ENCODE data around the gene TMEM147. TPM values are rescaled to one million over a fixed set of nuclear protein-coding genes. Genes with fewer than 3 reads are reported as not detected.
A peak's percentile ranks its signal among the peaks of the same experiment; 100 is the strongest.

TMEM147 gene, protein sequence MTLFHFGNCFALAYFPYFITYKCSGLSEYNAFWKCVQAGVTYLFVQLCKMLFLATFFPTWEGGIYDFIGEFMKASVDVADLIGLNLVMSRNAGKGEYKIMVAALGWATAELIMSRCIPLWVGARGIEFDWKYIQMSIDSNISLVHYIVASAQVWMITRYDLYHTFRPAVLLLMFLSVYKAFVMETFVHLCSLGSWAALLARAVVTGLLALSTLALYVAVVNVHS
- polyA plus RNA-seq (ENCODE audit: insufficient read length): 81.5 TPM
- long read RNA-seq, donor 1, transcript TMEM147-202 (6 exons, 935 nt): minor isoform, 6 of 178 reads
- long read RNA-seq, donor 1, transcript TMEM147-201 (7 exons, 899 nt): major isoform, 87 of 178 reads
- long read RNA-seq, donor 1, transcript TMEM147-207 (2 exons, 1,783 nt): minor isoform, 9 of 178 reads
- long read RNA-seq, donor 1, partial matches to known transcripts: 71 of 178 reads
- long read RNA-seq, donor 1, other reads (novel, unspliced or antisense): 0 of 178 reads
- long read RNA-seq, donor 2, transcript TMEM147-202 (6 exons, 935 nt): minor isoform, 8 of 124 reads
- long read RNA-seq, donor 2, transcript TMEM147-201 (7 exons, 899 nt): major isoform, 68 of 124 reads
- long read RNA-seq, donor 2, partial matches to known transcripts: 44 of 124 reads
- long read RNA-seq, donor 2, other reads (novel, unspliced or antisense): 0 of 124 reads
- long read RNA-seq, donor 3, transcript TMEM147-207 (2 exons, 1,783 nt): minor isoform, 5 of 107 reads
- long read RNA-seq, donor 3, transcript TMEM147-201 (7 exons, 899 nt): major isoform, 45 of 107 reads
- long read RNA-seq, donor 3, partial matches to known transcripts: 49 of 107 reads
- long read RNA-seq, donor 3, other reads (novel, unspliced or antisense): 0 of 107 reads
- long read RNA-seq, donor 4, transcript TMEM147-201 (7 exons, 899 nt): major isoform, 7 of 14 reads
- long read RNA-seq, donor 4, partial matches to known transcripts: 6 of 14 reads
- long read RNA-seq, donor 4, other reads (novel, unspliced or antisense): 0 of 14 reads
- long read RNA-seq, donor 5, transcript TMEM147-207 (2 exons, 1,783 nt): minor isoform, 12 of 261 reads
- long read RNA-seq, donor 5, transcript TMEM147-201 (7 exons, 899 nt): major isoform, 137 of 261 reads
- long read RNA-seq, donor 5, transcript TMEM147-208 (2 exons, 562 nt): minor isoform, 5 of 261 reads
- long read RNA-seq, donor 5, partial matches to known transcripts: 93 of 261 reads
- long read RNA-seq, donor 5, other reads (novel, unspliced or antisense): 7 of 261 reads
- long read RNA-seq, donor 6, transcript TMEM147-201 (7 exons, 899 nt): major isoform, 76 of 163 reads
- long read RNA-seq, donor 6, transcript TMEM147-202 (6 exons, 935 nt): minor isoform, 8 of 163 reads
- long read RNA-seq, donor 6, transcript TMEM147-207 (2 exons, 1,783 nt): minor isoform, 12 of 163 reads
- long read RNA-seq, donor 6, partial matches to known transcripts: 63 of 163 reads
- long read RNA-seq, donor 6, other reads (novel, unspliced or antisense): 0 of 163 reads
- long read RNA-seq, donor 7, transcript TMEM147-202 (6 exons, 935 nt): minor isoform, 9 of 174 reads
- long read RNA-seq, donor 7, transcript TMEM147-201 (7 exons, 899 nt): major isoform, 83 of 174 reads
- long read RNA-seq, donor 7, transcript TMEM147-207 (2 exons, 1,783 nt): minor isoform, 10 of 174 reads
- long read RNA-seq, donor 7, partial matches to known transcripts: 63 of 174 reads
- long read RNA-seq, donor 7, other reads (novel, unspliced or antisense): 0 of 174 reads
- long read RNA-seq, donor 8, transcript TMEM147-201 (7 exons, 899 nt): major isoform, 36 of 48 reads
- long read RNA-seq, donor 8, partial matches to known transcripts: 6 of 48 reads
- long read RNA-seq, donor 8, other reads (novel, unspliced or antisense): 0 of 48 reads

- peak; percentile 89 for DNase-seq
Observed at GRCh38 chr19:35545001-35545854, at the start of gene TMEM147. Gene TMEM147 (plus strand): TSS chr19:35545626. CDS start chr19:35545740, 114 bp downstream.

DNA sequence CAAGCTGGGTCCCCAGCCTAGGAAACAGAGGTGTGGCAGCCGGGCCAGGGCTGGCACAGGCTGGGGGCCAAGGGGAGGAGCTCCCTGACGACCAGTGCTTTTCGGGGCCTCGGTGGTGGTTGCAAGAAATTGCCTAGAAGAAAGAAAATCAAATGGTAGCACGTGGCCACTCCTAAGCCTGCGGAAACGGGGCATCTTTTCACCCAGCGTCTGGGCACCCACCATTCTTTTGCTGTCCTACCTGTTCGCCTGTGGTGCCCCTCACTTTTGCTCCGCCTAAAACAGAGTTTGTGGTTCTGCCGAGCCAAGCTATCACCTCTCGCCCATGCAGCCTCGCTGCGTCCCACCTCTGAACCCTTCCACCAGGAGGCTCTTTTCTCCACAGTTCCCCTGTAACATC is 48.0 kb upstream of the TMEM147 start:
- DNase-seq: no peak

DNA sequence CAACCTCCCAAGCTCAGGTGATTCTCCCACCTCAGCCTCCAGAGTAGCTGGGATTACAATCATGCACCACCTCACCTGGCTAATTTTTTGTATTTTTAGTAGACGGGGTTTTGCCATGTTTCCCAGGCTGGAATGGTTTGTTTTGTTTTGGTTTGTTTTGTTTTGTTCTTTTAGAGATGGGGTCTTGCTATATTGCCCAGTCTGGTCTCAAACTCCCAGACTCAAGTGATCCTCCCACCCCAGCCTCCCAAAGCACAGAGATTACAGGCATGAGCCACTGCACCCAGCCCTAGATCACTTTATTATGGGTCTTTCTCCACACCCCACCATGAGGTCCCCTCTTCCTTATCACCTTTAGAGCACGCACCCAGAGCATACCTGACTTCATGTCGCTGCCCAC is 47.2 kb upstream of the TMEM147 start:
- DNase-seq: no peak

DNA sequence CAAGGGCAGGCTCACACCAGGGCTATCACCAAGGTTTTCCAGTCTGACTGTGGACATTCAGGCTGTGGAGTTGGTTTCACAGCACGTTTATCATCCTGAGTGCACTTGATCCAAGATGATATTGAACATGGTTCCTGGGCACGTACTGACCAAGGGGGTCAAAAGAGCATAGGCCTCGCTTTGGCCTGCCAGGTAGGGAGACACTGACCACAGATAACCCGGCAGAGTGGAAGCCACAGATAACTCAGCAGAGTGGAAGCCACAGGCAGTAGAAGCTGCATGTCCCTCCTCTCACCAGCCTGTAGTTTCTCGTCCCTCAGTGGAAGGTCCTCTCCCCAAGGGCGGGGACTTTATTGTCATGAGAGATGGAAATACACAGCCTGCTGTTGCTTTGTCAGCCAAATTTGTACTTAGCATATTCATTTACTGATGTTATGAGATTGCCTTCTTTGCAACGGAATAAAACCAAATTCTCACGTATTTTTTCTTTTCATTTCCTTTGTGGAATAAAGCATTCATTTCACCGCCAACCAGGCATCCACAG is 46.4 kb upstream of the TMEM147 start:
- no peak for DNase-seq

DNA sequence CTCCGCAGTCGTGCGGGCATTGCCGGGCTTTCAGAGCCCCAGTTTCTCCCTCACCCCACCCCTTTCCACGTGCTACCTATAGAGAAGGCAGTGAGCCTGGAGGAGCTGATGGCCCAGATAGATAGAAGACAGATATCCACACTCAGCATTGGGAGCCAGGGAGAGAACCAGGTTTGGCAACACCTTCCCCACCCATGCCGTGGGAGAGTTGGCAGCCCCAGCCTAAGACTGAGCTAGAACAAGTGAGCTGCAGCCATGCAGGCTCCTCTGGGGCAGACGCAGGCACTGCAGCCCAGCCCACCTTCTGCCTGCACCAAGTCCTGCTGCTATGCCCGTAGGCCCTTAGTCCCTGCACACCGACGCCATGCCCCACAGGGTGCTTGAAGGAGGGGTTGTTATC is 44.8 kb upstream of the TMEM147 start:
- DNase-seq: no peak

GRCh38 chr19:35501684-35502083 is 43.7 kb upstream of the TMEM147 start:
- no peak for DNase-seq

DNA sequence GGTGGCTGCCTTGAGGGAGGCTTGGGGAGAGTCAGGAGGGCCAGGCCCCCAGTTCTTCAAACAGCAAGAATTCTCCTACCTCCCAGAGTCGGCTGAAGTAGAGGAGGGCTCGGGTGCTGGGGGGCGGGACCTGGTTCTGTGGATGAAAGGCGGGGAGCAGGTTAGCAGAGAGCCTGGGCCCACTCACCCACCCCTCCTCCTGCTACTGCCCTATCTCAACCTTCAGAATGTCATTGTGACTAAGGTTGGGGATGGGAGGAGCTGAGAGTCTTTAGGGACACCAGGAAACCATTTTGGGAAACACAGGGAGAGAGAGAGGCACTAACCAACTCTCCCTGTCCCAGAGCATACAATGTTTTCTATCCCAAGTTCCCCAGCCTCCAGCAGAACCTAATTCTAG is 42.7 kb upstream of the TMEM147 start:
- DNase-seq: no peak

DNA sequence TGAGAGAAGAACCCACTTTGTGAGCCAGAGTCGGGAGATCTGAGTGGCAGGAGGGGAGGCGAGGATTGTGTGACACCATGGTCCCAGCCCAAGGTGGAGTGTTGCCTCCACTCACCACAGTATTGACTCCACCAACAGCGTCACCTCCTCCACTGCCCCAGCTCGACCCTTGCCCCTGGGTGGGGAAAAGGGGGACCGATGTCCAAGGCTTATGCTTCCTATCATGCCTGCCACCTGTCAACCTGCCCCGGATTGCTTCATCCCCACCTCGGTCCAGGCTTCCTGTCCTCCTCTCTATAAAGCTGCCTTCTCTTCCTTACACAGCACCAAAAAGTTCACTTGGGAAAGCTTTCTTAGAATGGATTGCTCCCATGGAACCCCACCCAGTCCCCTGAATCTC is 39.4 kb upstream of the TMEM147 start:
- DNase-seq: no peak

GRCh38 chr19:35507561-35507960 is 37.9 kb upstream of the TMEM147 start:
- no peak for DNase-seq

DNA sequence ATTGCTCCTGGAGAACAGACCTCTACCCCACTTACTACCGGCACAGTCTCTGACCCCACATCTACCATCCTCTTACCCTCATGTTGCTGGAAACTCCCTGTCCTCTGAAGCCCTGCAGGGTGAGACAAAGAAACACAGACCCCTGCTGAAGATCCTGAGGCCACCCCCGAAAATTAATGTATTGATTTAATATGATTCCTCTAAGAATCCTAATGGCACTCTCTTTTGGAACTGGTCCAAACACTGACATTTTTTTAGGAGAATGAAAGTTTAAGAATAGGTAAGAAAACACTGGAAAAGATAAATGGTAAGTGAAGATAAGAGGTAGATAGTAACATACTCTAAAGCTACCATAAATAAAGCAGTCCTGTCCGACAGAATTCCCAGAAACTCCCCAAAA is 37.3 kb upstream of the TMEM147 start:
- no peak for DNase-seq

GRCh38 chr19:35509018-35509652 is 36.3 kb upstream of the TMEM147 start:
- no peak for DNase-seq

DNA sequence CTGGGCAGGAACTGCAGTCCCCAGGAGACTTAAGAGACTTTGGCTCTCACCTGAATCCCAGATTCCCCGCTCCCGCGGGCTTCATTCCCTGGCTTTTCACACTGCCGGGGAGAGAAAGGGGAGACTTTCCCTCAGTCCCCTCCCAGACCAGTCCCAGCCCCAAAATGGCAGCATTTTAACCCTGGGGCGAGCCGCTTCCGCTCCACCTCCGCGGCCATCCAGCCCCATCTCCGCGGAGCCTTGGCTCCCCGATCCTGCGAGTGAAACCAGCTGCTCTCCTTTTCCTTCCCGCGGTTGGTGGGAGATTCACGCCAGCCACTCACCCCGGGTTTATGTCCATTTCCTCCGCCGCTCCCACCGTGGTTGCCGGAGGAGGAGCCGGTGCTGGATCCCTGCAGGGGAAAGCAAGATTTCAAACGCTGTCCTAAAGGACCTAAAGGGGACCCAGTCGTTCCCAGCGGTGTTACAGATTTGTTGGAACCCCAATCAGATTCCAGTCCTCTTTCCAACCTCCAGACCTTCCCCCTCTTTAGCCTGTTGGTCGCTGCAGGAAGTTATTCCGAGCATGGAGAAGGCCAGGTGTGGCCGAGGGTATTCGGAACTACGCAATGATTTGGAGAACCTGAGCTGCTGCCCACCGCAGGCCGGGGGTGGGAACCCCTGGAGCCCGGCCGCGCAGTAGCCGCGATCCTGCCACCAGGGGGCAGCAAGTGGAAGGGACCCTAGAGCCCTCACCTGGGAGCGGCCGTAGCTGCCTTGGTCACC is 35.4 kb upstream of the TMEM147 start:
- DNase-seq: peak; percentile 89

DNA sequence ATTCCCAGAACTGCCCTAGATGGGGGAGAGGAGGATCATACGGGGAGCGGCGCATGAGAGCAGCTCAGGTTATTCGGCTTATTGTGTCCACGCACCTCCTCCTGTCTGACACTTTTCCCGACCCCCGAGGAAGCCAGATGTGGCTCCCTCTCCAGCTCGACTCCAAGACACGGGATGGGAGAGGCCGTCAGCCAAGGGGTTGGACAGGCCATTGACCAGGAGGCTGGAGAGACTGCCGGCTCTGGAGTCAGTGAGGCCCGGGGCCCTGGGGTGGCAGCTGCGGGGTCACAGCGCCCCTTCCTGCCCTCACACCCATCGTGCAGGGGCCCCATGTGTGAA is 34.8 kb upstream of the TMEM147 start:
- DNase-seq: no peak

GRCh38 chr19:35511337-35511736 is 34.1 kb upstream of the TMEM147 start:
- DNase-seq: no peak

DNA sequence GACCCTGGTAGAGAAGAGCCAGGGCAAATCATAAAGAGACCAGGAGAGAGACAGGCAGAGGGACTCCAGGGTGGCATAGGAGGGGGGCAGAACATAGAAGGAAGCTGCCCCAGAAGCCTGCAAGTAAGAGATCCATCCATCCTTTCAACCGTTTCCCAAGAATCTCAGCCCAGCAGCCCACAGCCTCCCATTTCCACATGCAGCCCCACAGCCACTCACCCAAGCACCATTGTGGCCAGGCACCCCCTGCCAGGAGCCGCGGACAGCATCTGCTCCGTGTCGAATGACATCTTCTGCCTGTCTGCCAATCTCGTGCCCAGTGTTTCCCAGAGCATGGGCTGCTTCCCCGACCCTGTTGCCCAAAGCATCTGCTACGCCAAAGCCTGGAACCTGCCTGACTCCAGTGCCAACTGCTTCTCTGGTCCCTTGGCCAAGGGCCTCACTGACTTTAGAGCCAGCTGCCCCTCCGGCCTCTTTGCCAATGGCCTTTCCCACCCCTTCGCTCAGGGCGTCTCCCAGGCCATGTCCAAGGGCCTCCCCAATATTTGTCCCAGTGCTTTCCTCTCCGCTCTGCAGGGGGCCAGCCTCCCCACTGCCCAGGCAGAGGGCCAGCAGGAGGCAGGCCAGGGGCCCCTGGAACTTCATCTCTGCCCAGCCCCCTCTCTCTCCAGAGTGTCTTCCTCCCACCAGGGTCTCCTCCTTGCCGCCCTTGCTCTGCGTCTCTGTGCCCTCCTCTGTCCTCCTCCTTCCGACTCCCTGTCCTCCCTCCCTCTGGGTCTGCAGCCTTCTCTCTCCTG is 32.4 kb upstream of the TMEM147 start:
- DNase-seq: no peak

DNA sequence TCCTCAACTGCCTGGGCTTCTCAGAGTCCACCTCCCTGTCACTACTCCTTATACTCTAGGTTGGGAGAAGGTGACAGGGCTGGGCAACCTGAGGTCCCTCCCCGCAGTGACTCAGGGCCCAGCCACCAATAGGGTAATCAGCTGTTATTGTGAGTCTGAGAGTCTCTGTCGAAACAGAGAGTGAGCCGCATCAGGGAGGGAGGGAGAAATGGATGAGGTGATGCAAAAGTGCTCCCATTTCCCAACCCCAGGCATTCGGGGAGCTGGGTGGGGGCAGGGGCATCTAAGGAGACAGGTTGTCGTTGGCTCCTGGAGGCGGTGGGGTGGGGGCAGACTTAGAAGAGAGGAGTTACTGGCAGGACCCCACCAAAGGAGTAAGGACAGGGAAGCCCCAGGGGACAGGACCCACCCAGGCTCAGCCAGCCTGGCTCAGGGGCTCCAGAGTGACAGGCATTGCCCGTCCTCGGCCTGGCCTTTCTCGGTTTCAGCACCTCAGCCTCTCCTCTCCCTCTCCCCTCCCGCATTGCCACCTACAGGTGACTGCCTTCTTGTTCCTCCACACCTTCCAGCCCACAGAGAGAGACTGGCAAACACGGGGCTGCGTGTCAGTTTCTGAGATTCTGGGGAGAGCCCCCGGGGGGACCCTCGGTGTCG is 31.7 kb upstream of the TMEM147 start, which contains the start of gene DMKN:
TSS of gene DMKN (minus strand) at position 22 of the 654 bp plus-strand sequence. CDS start 174 bp downstream, outside the sequence.
- DNase-seq: no peak

- DNase-seq: no peak
Observed at GRCh38 chr19:35514282-35514809, 31.1 kb upstream of the TMEM147 start.

Data from left kidney (tissue), 8 donors.